Eye (tissue), 1 donor: ENCODE results near the gene TMEM120A.

Source experiments
- DNase-seq: peaks from one replicate; pipeline ENCODE4 v3.0.0-alpha.2; 2015

TMEM120A gene

GRCh38 chr7:75957021-75957736, 37.2 kb downstream of the TMEM120A start:
- DNase-seq: no peak

GRCh38 chr7:75955331-75955955, 39.0 kb downstream of the TMEM120A start:
- DNase-seq: no peak

- DNase-seq: no peak
Measured at GRCh38 chr7:75953931-75954330, 40.5 kb downstream of the TMEM120A start.

- DNase-seq: no peak
Measured at GRCh38 chr7:75953431-75953830, 41.0 kb downstream of the TMEM120A start.

- no peak for DNase-seq
Measured at GRCh38 chr7:75951506-75951905, 42.9 kb downstream of the TMEM120A start.

- DNase-seq: no peak
Measured at GRCh38 chr7:75950111-75950681, 44.2 kb downstream of the TMEM120A start.

GRCh38 chr7:75948179-75948578, 46.2 kb downstream of the TMEM120A start:
- no peak for DNase-seq

GRCh38 chr7:75946207-75946855, 48.1 kb downstream of the TMEM120A start:
- DNase-seq: no peak

- no peak for DNase-seq
Measured at GRCh38 chr7:75945297-75946168, 48.9 kb downstream of the TMEM120A start.

GRCh38 chr7:75944507-75944906, 49.9 kb downstream of the TMEM120A start:
- no peak for DNase-seq

- no peak for DNase-seq
Measured at GRCh38 chr7:75943864-75944263, 50.5 kb downstream of the TMEM120A start.

GRCh38 chr7:75938921-75939320, 55.5 kb downstream of the TMEM120A start:
- no peak for DNase-seq

- peak; percentile 70 for DNase-seq
Measured at GRCh38 chr7:75937958-75938786, 56.2 kb downstream of the TMEM120A start.
